K562 (cell line): ENCODE data around the gene GNA15. TPM values are rescaled to one million over a fixed set of nuclear protein-coding genes. Genes with fewer than 3 reads are reported as not detected.

ENCODE experiments used
- CBX8 ChIP-seq: fragments of 200-600 bp; sonication (generic); IDR thresholded peaks from 2 replicates; pipeline ENCODE4 v1.6.1; 2012; ENCODE audit warnings: borderline replicate concordance, mixed run types, low read depth, mild to moderate bottlenecking, moderate library complexity, mixed read lengths, low read length, control low read depth, inconsistent platforms; ENCODE audit not compliant: poor library complexity, severe bottlenecking; ENCODE audit errors: extremely low read depth
- KDM1A ChIP-seq, 2 experiments: fragments of 450-650 bp; IDR thresholded peaks; 2 replicates each; pipeline ENCODE4 v1.6.1; 2016; ENCODE audit warnings: mild to moderate bottlenecking in 2 of 2
- NCOA1 ChIP-seq: fragments of 450-650 bp; IDR thresholded peaks from 2 replicates; pipeline ENCODE4 v1.6.1; 2016; ENCODE audit warnings: low read depth
- NCOR1 ChIP-seq: fragments of 450-650 bp; IDR thresholded peaks from 2 replicates; pipeline ENCODE4 v1.6.1; 2016; ENCODE audit warnings: mild to moderate bottlenecking, moderate library complexity
- NR2C1 ChIP-seq, 2 experiments: fragments of 450-650 bp; IDR thresholded peaks; 2 replicates each; pipeline ENCODE4 v1.6.1; 2017; ENCODE audit warnings: mild to moderate bottlenecking in 2 of 2, antibody characterized with exemption in 1 of 2, inconsistent platforms in 1 of 2, missing compliant biosample characterization in 1 of 2, missing genetic modification characterization in 1 of 2
- ZNF143 ChIP-seq: sonication (generic); formaldehyde crosslinking; IDR thresholded peaks from 2 replicates; pipeline ENCODE4 v1.9.0; 2022; ENCODE audit warnings: mild to moderate bottlenecking, missing genetic modification reagents
- polyA plus RNA-seq, 8 experiments: library from polyadenylated mRNA; depleted of rRNA in 4 of 8; stranded (reverse) in 5 of 8; unstranded in 3 of 8; fragments of >200 nt; fragmentation: Nextera tagmentation in 2 of 8; fragmentation: Illumina TruSeq in 1 of 8; extraction: Ambion mirVana in 2 of 8; extraction: Trizol in 1 of 8; gene quantifications; 2 replicates each; pipeline versions ENCODE4 v1.2.1 to v1.2.3, GENCODE V29; 2011 to 2014; ENCODE audit warnings: inconsistent platforms in 1 of 8, missing spikeins in 1 of 8
- total RNA-seq, 7 experiments: library from RNA; depleted of rRNA in 6 of 7; stranded (reverse); fragments of >200 nt in 6 of 7; fragmentation: Illumina TruSeq in 2 of 7; extraction: Trizol in 2 of 7; gene quantifications; 2 replicates each; pipeline versions ENCODE4 v1.2.1 to v1.2.3, GENCODE V29; 2011 to 2021; ENCODE audit warnings: low replicate concordance in 1 of 7
- TF ChIP-seq, protein P1 (sequence below): fragments of 150-350 bp; conservative IDR thresholded peaks from 2 replicates; pipeline ENCODE4 v1.6.1; 2014; ENCODE audit warnings: low read length
- TF ChIP-seq, protein P2 (sequence below): sonication (generic); formaldehyde crosslinking; IDR thresholded peaks from 2 replicates; pipeline ENCODE4 v1.9.0; 2022; ENCODE audit warnings: mild to moderate bottlenecking, missing genetic modification reagents
- TF ChIP-seq, protein P3 (sequence below): fragments of 250-450 bp; sonication (Bioruptor Pico); IDR thresholded peaks from 2 replicates; pipeline ENCODE4 v1.9.0; 2021; ENCODE audit warnings: mild to moderate bottlenecking
- TF ChIP-seq, protein P4 (sequence below): sonication (generic); formaldehyde crosslinking; IDR thresholded peaks from 2 replicates; pipeline ENCODE4 v1.8.0; 2023; ENCODE audit warnings: mild to moderate bottlenecking, missing genetic modification reagents

Gene GNA15
- total and polyA plus RNA-seq, 9 of the 15 experiments (the other 6 are each of a cell fraction or from before 2014, with no cell fraction given), result 0.03 to 0.24 (median 0.11) TPM; not detected in 1

DNA sequence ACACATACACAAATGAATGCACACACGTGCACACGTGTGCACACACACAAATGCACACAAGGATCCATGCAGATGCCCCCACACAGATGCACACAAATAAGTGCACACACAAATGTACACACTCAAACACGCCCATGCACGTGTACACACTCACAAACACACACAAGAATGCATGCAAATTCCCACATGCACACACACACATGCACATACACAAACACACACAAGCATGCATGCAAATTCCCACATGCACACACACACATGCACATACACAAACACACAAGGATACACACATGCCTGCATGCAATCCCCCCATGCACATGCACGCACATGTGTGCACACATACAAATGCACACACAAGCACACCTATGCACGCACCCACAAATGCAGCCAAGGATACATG, 13.3 kb downstream of the GNA15 start (continued):
- TF ChIP-seq, protein P1, sequence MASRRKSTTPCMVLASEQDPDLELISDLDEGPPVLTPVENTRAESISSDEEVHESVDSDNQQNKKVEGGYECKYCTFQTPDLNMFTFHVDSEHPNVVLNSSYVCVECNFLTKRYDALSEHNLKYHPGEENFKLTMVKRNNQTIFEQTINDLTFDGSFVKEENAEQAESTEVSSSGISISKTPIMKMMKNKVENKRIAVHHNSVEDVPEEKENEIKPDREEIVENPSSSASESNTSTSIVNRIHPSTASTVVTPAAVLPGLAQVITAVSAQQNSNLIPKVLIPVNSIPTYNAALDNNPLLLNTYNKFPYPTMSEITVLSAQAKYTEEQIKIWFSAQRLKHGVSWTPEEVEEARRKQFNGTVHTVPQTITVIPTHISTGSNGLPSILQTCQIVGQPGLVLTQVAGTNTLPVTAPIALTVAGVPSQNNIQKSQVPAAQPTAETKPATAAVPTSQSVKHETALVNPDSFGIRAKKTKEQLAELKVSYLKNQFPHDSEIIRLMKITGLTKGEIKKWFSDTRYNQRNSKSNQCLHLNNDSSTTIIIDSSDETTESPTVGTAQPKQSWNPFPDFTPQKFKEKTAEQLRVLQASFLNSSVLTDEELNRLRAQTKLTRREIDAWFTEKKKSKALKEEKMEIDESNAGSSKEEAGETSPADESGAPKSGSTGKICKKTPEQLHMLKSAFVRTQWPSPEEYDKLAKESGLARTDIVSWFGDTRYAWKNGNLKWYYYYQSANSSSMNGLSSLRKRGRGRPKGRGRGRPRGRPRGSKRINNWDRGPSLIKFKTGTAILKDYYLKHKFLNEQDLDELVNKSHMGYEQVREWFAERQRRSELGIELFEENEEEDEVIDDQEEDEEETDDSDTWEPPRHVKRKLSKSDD, result no peak
- TF ChIP-seq CBX8, result no peak
- TF ChIP-seq NR2C1 (IDR thresholded peaks at IDR 0.05), result no peak
- TF ChIP-seq NR2C1 (tag; IDR thresholded peaks at IDR 0.05), result no peak
- TF ChIP-seq NCOA1, result no peak
- TF ChIP-seq ZNF143 (CRISPR knock-in tag), result 0 out of 2 replicates have a peak, but pooled peaks have one; percentile 17
- TF ChIP-seq KDM1A (IDR thresholded peaks at IDR 0.05), result peak in 1 of 2 experiments; percentile 96; a peak in 2 of 4 replicates
- TF ChIP-seq, protein P2, sequence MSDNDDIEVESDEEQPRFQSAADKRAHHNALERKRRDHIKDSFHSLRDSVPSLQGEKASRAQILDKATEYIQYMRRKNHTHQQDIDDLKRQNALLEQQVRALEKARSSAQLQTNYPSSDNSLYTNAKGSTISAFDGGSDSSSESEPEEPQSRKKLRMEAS (CRISPR knock-in tag), result peak; percentile 50
- TF ChIP-seq, protein P3, sequence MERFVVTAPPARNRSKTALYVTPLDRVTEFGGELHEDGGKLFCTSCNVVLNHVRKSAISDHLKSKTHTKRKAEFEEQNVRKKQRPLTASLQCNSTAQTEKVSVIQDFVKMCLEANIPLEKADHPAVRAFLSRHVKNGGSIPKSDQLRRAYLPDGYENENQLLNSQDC (CRISPR knock-in tag), result no peak
- TF ChIP-seq NCOR1, result 0 out of 2 replicates have a peak, but pooled peaks have one; percentile 5
- TF ChIP-seq, protein P4, sequence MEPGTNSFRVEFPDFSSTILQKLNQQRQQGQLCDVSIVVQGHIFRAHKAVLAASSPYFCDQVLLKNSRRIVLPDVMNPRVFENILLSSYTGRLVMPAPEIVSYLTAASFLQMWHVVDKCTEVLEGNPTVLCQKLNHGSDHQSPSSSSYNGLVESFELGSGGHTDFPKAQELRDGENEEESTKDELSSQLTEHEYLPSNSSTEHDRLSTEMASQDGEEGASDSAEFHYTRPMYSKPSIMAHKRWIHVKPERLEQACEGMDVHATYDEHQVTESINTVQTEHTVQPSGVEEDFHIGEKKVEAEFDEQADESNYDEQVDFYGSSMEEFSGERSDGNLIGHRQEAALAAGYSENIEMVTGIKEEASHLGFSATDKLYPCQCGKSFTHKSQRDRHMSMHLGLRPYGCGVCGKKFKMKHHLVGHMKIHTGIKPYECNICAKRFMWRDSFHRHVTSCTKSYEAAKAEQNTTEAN (CRISPR knock-in tag), result peak; percentile 94; the same call in 1 of the 2 replicates
